ENCODE data around the gene TIMM13. TPM values are rescaled to one million over a fixed set of nuclear protein-coding genes. Genes with fewer than 3 reads are reported as not detected.

Gene TIMM13
- total and polyA plus RNA-seq, 10 of the 15 experiments (the other 5 are each of a cell fraction or from before 2014, with no cell fraction given): 9.9 to 205 (median 63.6) TPM

GRCh38 chr19:2427429-2428320, at the start of gene TIMM13 (continued):
- peak; percentile 57; the same call in 1 of the 2 replicates for TF ChIP-seq PAX5 (IDR thresholded peaks at IDR 0.05; ENCODE audit: borderline replicate concordance, low read depth, low read length)
- TF ChIP-seq ASH2L (IDR thresholded peaks at IDR 0.05; ENCODE audit: borderline replicate concordance, low read depth): 0 out of 2 replicates have a peak, but pooled peaks have one; percentile 44
- no peak for TF ChIP-seq IRF5 (IDR thresholded peaks at IDR 0.05; ENCODE audit: borderline replicate concordance)
- TF ChIP-seq SUZ12 (IDR thresholded peaks at IDR 0.05; ENCODE audit: unreplicated experiment): no peak
- TF ChIP-seq GABPA (IDR thresholded peaks at IDR 0.05; ENCODE audit: low read depth): peak; percentile 88
- peak; percentile 77 for TF ChIP-seq NKRF (conservative IDR thresholded peaks at IDR 0.05)
- peak; percentile 87 for TF ChIP-seq POLR2A (IDR thresholded peaks at IDR 0.05; ENCODE audit: low read depth, low read length)
- no peak for TF ChIP-seq NFXL1 (IDR thresholded peaks at IDR 0.05; ENCODE audit: borderline replicate concordance)
- peak; percentile 67 for TF ChIP-seq CBFB (IDR thresholded peaks at IDR 0.05; ENCODE audit: low read depth)
- peak; percentile 80 for TF ChIP-seq SIN3A (IDR thresholded peaks at IDR 0.05; ENCODE audit: low read depth, low read length)
- TF ChIP-seq YY1 (IDR thresholded peaks at IDR 0.05; ENCODE audit: low read depth, low read length): peak; percentile 82
- peak; percentile 95 for TF ChIP-seq USF2 (IDR thresholded peaks at IDR 0.05; ENCODE audit: borderline replicate concordance, low read depth, low read length)
- no peak for TF ChIP-seq IKZF2 (IDR thresholded peaks at IDR 0.05)
- TF ChIP-seq HDAC6 (IDR thresholded peaks at IDR 0.05; ENCODE audit: unreplicated experiment): no peak
- TF ChIP-seq GATAD2B (conservative IDR thresholded peaks at IDR 0.05; ENCODE audit: low read depth): peak; percentile 62; the same call in 1 of the 2 replicates
